Common myeloid progenitor, CD34-positive (primary cell): Measurements from ENCODE around the gene F10.

ENCODE experiments used
- CTCF ChIA-PET: fragments of 350-600 bp; sonication (Branson Sonifier 250); formaldehyde crosslinking; loops from one replicate; lab custom pipeline; 2021; ENCODE audit warnings: antibody characterized with exemption; lab: Charles Lee
- POLR2A ChIA-PET: fragments of 350-600 bp; sonication (Branson Sonifier 250); formaldehyde crosslinking; loops from one replicate; lab custom pipeline; 2021; ENCODE audit warnings: antibody characterized with exemption; lab: Charles Lee
- DNase-seq, 3 donors: peaks; one replicate each; pipeline versions ENCODE4 v3.0.0 to v3.0.0-alpha.2; 2013
- H3K27ac ChIP-seq, 2 experiments: 1 replicate in 1 of 2; 2 replicates in 1 of 2; pipeline ENCODE4 v1.7.0; 2013; ENCODE audit warnings: inconsistent platforms in 2 of 2, low read length in 2 of 2, mild to moderate bottlenecking in 2 of 2, low read depth in 1 of 2, moderate library complexity in 1 of 2; ENCODE audit not compliant: severe bottlenecking in 2 of 2, insufficient read depth in 1 of 2, poor library complexity in 1 of 2
- H3K27me3 ChIP-seq, 5 experiments: replicated peaks in 2 of 5; 1 replicate in 3 of 5; 2 replicates in 2 of 5; pipeline versions ENCODE4 v1.6.1 to v1.7.0; 2013; ENCODE audit warnings: low read length in 4 of 5, mild to moderate bottlenecking in 2 of 5, moderate library complexity in 2 of 5, inconsistent platforms in 1 of 5; ENCODE audit not compliant: insufficient read depth in 5 of 5, control insufficient read depth in 4 of 5
- H3K36me3 ChIP-seq, 4 experiments: 1 replicate in 2 of 4; 2 replicates in 2 of 4; pipeline versions ENCODE4 v1.6.1 to v1.7.0; 2013; ENCODE audit warnings: low read length in 3 of 4, control low read depth in 1 of 4, mild to moderate bottlenecking in 1 of 4; ENCODE audit not compliant: control insufficient read depth in 4 of 4, insufficient read depth in 4 of 4
- H3K4me1 ChIP-seq, 4 experiments: 1 replicate in 3 of 4; 2 replicates in 1 of 4; pipeline versions ENCODE4 v1.6.1 to v1.7.1; 2013; ENCODE audit warnings: low read length in 3 of 4, mild to moderate bottlenecking in 3 of 4, control low read depth in 1 of 4, inconsistent platforms in 1 of 4, moderate library complexity in 1 of 4; ENCODE audit not compliant: control insufficient read depth in 4 of 4, insufficient read depth in 4 of 4; ENCODE audit errors: control extremely low read depth in 1 of 4
- H3K4me3 ChIP-seq, 7 experiments: 1 replicate in 4 of 7; 2 replicates in 3 of 7; pipeline versions ENCODE4 v1.5.1 to v1.7.0; 2013; ENCODE audit warnings: mild to moderate bottlenecking in 7 of 7, low read length in 6 of 7, moderate library complexity in 6 of 7, inconsistent platforms in 2 of 7, low read depth in 2 of 7, control low read depth in 1 of 7; ENCODE audit not compliant: insufficient read depth in 4 of 7, control insufficient read depth in 1 of 7; ENCODE audit errors: extremely low read depth in 1 of 7
- H3K9me3 ChIP-seq, 5 experiments: 1 replicate in 4 of 5; 2 replicates in 1 of 5; pipeline versions ENCODE4 v1.6.1 to v1.7.1; 2013; ENCODE audit warnings: low read length in 4 of 5, mild to moderate bottlenecking in 2 of 5, inconsistent platforms in 1 of 5, low read depth in 1 of 5, moderate library complexity in 1 of 5; ENCODE audit not compliant: control insufficient read depth in 4 of 5, insufficient read depth in 2 of 5; ENCODE audit errors: control extremely low read depth in 1 of 5
- WGBS: methylation state at CpG from one replicate; pipeline ENCODE4 v1.1.5; 2013; ENCODE audit not compliant: insufficient coverage; 5-methylcytosine and 5-hydroxymethylcytosine counted together

The F10 gene

DNA sequence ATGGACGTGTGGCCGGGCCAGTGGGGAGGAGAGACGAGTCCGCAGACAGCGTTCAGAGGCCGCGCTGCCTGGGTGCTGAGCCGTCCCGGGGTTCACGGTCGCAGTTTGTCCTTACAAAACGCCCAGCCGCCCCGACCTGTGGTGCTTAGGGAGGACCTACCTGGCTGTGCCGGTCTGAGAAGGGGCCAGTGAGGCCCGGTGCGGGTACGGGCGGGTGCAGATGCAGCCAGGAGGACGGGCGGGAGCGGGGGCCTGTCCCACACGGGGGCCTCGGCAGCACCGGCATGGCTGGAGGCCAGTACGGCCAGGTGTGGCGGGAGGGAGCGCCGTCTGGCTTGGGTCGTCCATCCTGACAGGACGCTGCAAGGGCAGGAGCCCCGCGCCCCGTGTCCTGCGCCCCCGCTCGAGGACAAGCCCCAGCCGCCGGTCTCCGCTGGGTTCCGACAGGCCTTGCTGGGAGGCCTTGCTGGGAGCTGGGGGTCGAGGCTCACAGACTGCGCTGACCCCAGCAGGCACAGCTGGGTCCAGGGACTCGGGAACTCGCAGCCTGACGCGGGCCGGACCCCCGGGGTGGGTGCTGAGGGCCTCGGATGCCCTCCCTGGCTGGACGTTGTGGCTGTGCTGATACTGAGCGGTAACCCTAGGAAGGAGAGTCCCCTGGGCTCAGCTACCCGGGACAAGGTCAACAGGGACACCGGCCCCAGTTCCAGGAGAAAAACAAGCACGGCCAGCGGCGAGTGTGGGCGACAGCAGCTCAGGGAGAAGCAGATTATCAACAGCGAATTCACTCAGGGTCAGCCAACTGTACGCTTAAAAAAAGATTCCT lies 30.6 kb downstream of the F10 start:
- H3K4me1 ChIP-seq, result peaks cover 3 to 32% (median 29%) of the 10 kb centered on the region in 4 experiments
- WGBS, result 11% methylated on average over 58 of the region's 60 CpGs
- ChIA-PET CTCF (no interaction called here), POLR2A (no interaction called here)
- peaks cover 0 to 27% (median 0%) of the 10 kb centered on the region in 5 experiments for H3K27me3 ChIP-seq
- H3K4me3 ChIP-seq, result peak overlapping the region; percentile 27 to 75 (median 64)
- no peaks in the 10 kb centered on the region for H3K36me3 ChIP-seq
- peaks cover 0 to 4% (median 2%) of the 10 kb centered on the region in 5 experiments for H3K9me3 ChIP-seq
- no peak overlapping the region for H3K27ac ChIP-seq
- peak in 1 of 3 donors; percentile 23 for DNase-seq

DNA sequence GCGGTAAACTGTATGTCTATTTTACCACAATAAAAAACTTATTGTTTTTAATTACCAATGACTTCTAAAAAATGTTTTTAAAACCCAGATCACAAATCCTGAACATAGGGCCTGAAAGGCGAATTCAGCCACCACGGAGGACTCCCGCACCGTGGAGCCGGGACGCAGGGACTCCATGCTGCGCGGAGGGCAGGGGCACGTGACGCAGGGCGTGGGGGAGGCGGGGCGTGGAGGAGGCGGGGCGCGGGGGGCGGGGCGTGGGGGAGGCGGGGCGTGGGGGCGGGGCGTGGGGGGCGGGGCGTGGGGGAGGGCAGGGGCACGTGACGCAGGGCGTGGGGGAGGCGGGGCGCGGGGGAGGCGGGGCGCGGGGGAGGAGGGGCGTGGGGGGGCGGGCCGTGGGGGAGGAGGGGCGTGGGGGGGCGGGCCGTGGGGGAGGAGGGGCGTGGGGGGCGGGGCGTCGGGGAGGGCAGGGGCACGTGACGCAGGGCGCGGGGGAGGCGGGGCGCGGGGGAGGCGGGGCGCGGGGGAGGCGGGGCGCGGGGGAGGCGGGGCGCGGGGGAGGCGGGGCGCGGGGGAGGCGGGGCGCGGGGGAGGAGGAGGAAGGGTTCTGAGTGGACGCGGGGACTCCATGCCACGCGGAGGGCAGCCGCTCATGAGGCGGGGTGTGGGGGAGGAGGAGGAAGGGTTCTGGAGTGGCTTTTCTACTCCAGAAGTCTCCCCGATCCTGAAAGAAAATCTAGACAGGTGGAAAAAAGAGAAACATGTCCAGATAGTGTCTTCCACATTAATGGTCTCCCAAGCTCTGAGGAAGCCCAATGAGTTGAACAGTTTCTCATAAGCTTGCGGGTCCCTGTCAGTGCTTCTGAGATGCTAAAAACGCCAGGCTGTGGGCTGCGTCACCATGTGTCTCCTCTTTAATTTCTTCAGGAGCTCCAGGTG lies 31.5 kb downstream of the F10 start:
- ChIA-PET POLR2A (no interaction called here), CTCF (interaction anchor here (1.4 kb wide), 1 partner anchor 211 kb away, joined by 4 read pairs; no protein-coding TSS in a partner anchor)

DNA sequence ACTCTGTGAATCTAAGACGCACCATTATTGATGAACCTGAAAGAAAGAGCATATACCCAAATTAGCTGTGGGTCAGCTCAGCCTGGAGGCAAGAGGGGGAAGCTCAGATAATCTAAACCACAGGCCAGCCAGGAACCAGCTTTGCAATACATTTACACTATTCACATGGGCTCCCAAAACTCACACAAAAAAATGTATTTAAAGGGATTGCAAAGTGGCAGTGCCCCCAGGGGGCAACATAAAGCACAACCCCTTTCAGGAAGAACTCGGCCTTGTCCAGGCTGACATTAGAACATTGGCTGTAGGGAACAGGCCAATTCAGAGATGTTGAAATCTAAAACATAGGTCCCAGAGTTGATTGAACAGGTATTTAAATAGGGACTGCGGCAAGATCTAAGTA lies 32.6 kb downstream of the F10 start:
- Histone ChIP-seq H3K4me1 (peaks cover 3 to 32% (median 29%) of the 10 kb centered on the region in 4 experiments), H3K9me3 (peaks cover 0 to 4% (median 2%) of the 10 kb centered on the region in 5 experiments), H3K27me3 (peaks cover 0 to 26% (median 0%) of the 10 kb centered on the region in 5 experiments), H3K4me3 (no peak overlapping the region), H3K36me3 (no peaks in the 10 kb centered on the region), H3K27ac (no peak overlapping the region)
- 100% methylated on average over 2 of the region's 3 CpGs for whole genome bisulfite sequencing
- ChIA-PET POLR2A (no interaction called here), CTCF (interaction anchor here (1.3 to 1.4 kb wide), 2 partner anchors 14 to 212 kb away, joined by 3 to 4 read pairs; no protein-coding TSS in a partner anchor)
- DNase-seq, result peak in 2 of 3 donors; percentile 35 to 37

More for the DNA sequence above, 31.5 kb downstream of the F10 start:
- Histone ChIP-seq H3K36me3 (no peaks in the 10 kb centered on the region), H3K4me1 (peaks cover 3 to 32% (median 29%) of the 10 kb centered on the region in 4 experiments), H3K9me3 (peaks cover 0 to 4% (median 2%) of the 10 kb centered on the region in 5 experiments), H3K27me3 (peaks cover 0 to 27% (median 0%) of the 10 kb centered on the region in 5 experiments), H3K27ac (no peak overlapping the region), H3K4me3 (peak overlapping the region; percentile 27 to 75 (median 64))
- DNase-seq, result peak; percentile 63 to 76 (median 73)
- 15% methylated on average over 10 of the region's 76 CpGs for WGBS

DNA sequence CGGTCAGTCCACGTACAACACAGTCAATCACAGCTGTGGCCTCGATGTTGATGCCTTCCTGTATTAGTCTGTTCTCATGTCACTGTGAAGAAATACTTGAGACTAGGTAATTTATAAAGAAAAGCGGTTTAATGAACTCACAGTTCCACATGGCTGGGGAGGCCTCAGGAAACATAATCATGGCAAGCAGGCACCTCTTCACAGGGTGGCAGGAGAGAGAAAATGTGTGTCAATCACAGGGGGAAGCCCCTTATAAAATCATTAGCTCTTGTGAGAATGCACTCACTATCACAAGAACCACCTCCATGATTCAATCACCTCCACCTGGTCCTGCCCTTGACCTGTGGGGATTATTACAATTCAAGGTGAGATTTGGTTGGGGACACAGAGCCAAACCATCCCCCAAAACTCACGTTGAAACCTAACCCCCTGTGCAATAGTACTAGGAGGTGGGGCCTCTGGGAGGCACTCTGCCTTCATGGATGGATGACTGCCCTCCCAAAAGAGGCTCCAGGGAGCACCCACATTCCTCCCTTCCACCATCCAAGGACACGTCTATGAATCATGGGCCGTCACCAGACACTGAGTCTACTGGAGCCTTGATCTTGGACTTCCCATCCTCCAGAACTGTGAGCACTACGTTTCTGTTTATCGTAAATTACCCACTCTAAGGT lies 33.5 kb downstream of the F10 start:
- DNase-seq, result no peak
- H3K27me3 ChIP-seq, result peaks cover 0 to 25% (median 0%) of the 10 kb centered on the region in 5 experiments
- POLR2A ChIA-PET, result no interaction called here
- 98% methylated on average over 6 of the region's 9 CpGs for WGBS
- H3K9me3 ChIP-seq, result peaks cover 0 to 4% (median 2%) of the 10 kb centered on the region in 5 experiments
- H3K4me3 ChIP-seq, result no peak overlapping the region
- H3K4me1 ChIP-seq, result peaks cover 3 to 32% (median 29%) of the 10 kb centered on the region in 4 experiments
- H3K27ac ChIP-seq, result no peak overlapping the region
- no peaks in the 10 kb centered on the region for H3K36me3 ChIP-seq
- CTCF ChIA-PET, result interaction anchor here (0.9 to 1.3 kb wide), 2 partner anchors 13 to 22 kb away, joined by 3 read pairs; no protein-coding TSS in a partner anchor

DNA sequence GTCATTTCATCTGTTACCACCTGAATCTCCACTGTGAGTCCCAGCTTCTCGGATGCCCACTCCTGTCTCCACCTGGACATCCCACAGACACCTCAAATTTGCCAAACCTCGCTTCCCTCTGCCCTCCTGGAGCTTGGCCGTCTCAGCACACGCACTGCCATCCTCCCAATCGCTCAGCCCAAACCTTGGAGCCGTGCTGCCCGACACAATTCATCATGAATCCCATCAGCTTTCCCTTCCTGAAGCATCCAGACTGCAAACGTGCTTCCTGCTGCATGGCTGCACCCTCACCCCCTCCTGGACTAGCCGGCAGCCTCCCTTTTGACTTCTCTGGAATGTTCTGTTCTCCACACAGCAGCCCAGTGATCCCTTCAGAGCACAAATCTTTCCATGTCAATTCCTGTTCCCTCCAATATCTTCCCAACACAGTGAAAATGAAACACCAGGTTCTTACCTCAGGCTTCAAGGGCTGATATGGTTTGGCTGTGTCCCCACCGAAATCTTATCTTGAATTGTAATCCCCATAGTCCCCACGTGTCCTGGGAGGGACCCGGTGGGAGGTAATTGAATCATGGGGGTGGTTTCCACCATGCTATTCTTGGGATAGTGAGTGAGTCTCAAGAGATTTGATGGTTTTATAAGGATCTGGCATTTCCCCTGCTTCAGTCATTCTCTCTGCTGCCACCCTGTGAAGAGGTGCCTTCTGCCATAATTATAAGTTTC lies 34.8 kb downstream of the F10 start:
- H3K27me3 ChIP-seq, result peaks cover 0 to 20% (median 0%) of the 10 kb centered on the region in 5 experiments
- DNase-seq, result no peak
- H3K9me3 ChIP-seq, result peaks cover 0 to 4% (median 2%) of the 10 kb centered on the region in 5 experiments
- peaks cover 3 to 29% (median 27%) of the 10 kb centered on the region in 4 experiments for H3K4me1 ChIP-seq
- CTCF ChIA-PET, result interaction anchor here (0.9 to 1.0 kb wide), 2 partner anchors 21 to 28 kb away, joined by 3 to 4 read pairs; no protein-coding TSS in a partner anchor
- no peak overlapping the region for H3K27ac ChIP-seq
- H3K36me3 ChIP-seq, result no peaks in the 10 kb centered on the region
- 92% methylated on average over 11 of the region's 12 CpGs for WGBS
- no peak overlapping the region for H3K4me3 ChIP-seq
- POLR2A ChIA-PET, result no interaction called here
